ENCODE data around the gene LY6G6F.
A peak's percentile ranks its signal among the peaks of the same experiment; 100 is the strongest.

Gene LY6G6F

DNA sequence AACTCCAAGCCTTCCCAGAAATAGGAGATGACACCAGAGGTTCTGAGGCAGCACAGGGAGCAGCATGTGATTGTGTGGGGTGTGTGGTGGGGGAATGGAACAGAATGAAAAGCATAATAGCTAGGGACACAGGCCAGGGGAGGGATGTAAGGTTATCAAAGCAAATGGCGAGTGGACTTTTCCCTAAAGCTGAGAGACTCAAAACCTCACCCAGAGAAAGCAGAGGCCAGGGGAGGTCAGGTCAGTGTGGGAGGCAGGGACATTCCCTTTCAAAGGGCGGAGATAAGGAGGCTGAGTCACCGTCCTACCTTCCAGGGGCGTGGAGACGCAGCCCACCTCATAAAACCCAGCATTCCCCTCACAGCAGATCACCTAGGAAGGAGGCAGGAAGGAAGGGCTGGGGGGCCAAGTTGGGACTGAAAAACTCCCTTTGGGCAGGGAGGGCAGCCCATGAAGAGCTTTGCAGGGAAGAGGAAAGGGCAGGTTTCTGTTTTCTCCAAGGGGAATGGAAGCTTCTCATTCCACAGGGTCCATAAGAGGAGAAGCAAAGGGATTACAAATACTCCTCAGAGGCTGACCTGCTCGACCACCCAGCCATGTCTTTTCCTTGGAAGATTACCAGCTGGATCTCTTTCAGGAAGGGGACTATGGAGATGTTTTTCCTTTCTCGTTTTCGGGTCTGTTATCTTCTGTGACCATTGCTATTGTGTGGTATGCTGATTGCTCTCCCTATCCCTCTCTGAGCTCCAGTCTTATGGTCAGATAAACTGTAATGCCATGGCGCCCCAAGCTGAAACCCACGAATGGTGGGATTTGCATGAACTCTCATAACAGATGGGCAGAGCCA lies 16.2 kb upstream of the LY6G6F start:
- Histone ChIP-seq H3K27ac (ENCODE audit: low read depth, low read length) (no peak overlapping the region), H3K9me3 (ENCODE audit: control insufficient read depth in 5 of 5, low read length in 5 of 5) (no peaks in the 10 kb centered on the region), H3K27me3 (ENCODE audit: control insufficient read depth in 5 of 5, insufficient read depth in 4 of 5, low read length in 5 of 5) (no peaks in the 10 kb centered on the region), H3K36me3 (ENCODE audit: control insufficient read depth in 5 of 5, insufficient read depth in 5 of 5, low read length in 5 of 5) (peaks cover 3 to 97% (median 87%) of the 10 kb centered on the region in 5 donors), H3K4me1 (ENCODE audit: control insufficient read depth in 5 of 5, insufficient read depth in 5 of 5, low read length in 5 of 5) (no peaks in the 10 kb centered on the region), H3K4me3 (ENCODE audit: low read depth in 1 of 5, low read length in 5 of 5) (no peak overlapping the region), H3K9ac (ENCODE audit: low read length in 5 of 5) (no peak overlapping the region)

DNA sequence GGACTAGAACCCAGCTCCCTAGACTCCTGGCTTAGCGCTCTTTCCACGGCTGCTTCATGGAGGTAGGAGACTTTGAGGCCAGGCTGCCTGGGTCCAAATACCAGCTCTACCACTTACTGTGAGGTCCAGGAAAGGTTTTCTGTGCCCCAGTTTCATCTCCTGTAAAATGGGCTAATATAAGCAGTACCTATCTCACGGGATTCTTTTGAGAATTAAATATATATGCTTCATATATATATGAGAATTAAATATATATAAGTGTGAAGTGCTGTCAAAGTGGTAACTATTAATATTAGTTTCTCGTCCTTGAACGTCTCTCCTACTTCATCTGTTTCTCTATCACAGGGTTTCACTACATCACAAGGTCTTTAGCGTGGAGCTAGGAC lies 15.6 kb upstream of the LY6G6F start:
- H3K4me1 ChIP-seq (ENCODE audit: control insufficient read depth in 5 of 5, insufficient read depth in 5 of 5, low read length in 5 of 5), result no peaks in the 10 kb centered on the region
- peaks cover 3 to 96% (median 84%) of the 10 kb centered on the region in 5 donors for H3K36me3 ChIP-seq (ENCODE audit: control insufficient read depth in 5 of 5, insufficient read depth in 5 of 5, low read length in 5 of 5)
- no peak overlapping the region for H3K9ac ChIP-seq (ENCODE audit: low read length in 5 of 5)
- H3K9me3 ChIP-seq (ENCODE audit: control insufficient read depth in 5 of 5, low read length in 5 of 5), result no peaks in the 10 kb centered on the region
- H3K27ac ChIP-seq (ENCODE audit: low read depth, low read length), result no peak overlapping the region
- H3K27me3 ChIP-seq (ENCODE audit: control insufficient read depth in 5 of 5, insufficient read depth in 4 of 5, low read length in 5 of 5), result no peaks in the 10 kb centered on the region
- no peak overlapping the region for H3K4me3 ChIP-seq (ENCODE audit: low read depth in 1 of 5, low read length in 5 of 5)

DNA sequence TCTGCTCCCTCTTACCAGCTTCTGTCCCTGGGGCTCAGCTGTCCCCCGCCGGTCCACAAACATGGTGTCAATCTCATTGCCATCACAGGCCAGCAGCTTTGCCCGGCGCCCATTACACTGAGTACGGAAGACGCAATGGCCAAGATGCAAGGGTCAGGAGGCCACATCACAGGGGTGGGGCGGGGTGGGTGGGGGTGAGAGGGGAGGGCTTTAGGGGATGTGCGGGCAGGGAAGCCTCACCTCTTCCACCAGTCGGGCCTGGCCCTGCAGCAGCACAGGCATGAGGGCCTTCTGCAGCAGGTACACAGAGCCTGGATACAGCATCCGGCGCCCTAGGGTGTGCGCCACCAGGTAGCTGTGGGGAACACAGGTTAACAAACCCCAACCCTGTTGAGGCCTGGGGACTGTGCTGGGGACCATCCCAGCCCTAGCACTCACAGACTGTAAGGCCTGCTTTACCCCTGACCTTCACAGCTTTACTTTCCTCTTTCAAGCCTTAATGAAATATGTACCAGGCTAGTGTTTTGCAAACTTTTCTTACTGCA lies 15.0 kb upstream of the LY6G6F start:
- Histone ChIP-seq H3K9me3 (ENCODE audit: control insufficient read depth in 5 of 5, low read length in 5 of 5) (no peaks in the 10 kb centered on the region), H3K4me1 (ENCODE audit: control insufficient read depth in 5 of 5, insufficient read depth in 5 of 5, low read length in 5 of 5) (peaks cover 0 to 1% (median 0%) of the 10 kb centered on the region in 5 donors), H3K4me3 (ENCODE audit: low read depth in 1 of 5, low read length in 5 of 5) (no peak overlapping the region), H3K36me3 (ENCODE audit: control insufficient read depth in 5 of 5, insufficient read depth in 5 of 5, low read length in 5 of 5) (peaks cover 3 to 96% (median 81%) of the 10 kb centered on the region in 5 donors), H3K9ac (ENCODE audit: low read length in 5 of 5) (no peak overlapping the region), H3K27me3 (ENCODE audit: control insufficient read depth in 5 of 5, insufficient read depth in 4 of 5, low read length in 5 of 5) (no peaks in the 10 kb centered on the region), H3K27ac (ENCODE audit: low read depth, low read length) (no peak overlapping the region)

- Histone ChIP-seq H3K27me3 (ENCODE audit: control insufficient read depth in 5 of 5, insufficient read depth in 4 of 5, low read length in 5 of 5) (no peaks in the 10 kb centered on the region), H3K36me3 (ENCODE audit: control insufficient read depth in 5 of 5, insufficient read depth in 5 of 5, low read length in 5 of 5) (peaks cover 3 to 96% (median 78%) of the 10 kb centered on the region in 5 donors), H3K4me1 (ENCODE audit: control insufficient read depth in 5 of 5, insufficient read depth in 5 of 5, low read length in 5 of 5) (peaks cover 0 to 3% (median 0%) of the 10 kb centered on the region in 5 donors), H3K9ac (ENCODE audit: low read length in 5 of 5) (no peak overlapping the region), H3K27ac (ENCODE audit: low read depth, low read length) (no peak overlapping the region), H3K9me3 (ENCODE audit: control insufficient read depth in 5 of 5, low read length in 5 of 5) (no peaks in the 10 kb centered on the region), H3K4me3 (ENCODE audit: low read depth in 1 of 5, low read length in 5 of 5) (no peak overlapping the region)
These were observed 14.3 kb upstream of the LY6G6F start for GRCh38 chr6:31692353-31692752.

DNA sequence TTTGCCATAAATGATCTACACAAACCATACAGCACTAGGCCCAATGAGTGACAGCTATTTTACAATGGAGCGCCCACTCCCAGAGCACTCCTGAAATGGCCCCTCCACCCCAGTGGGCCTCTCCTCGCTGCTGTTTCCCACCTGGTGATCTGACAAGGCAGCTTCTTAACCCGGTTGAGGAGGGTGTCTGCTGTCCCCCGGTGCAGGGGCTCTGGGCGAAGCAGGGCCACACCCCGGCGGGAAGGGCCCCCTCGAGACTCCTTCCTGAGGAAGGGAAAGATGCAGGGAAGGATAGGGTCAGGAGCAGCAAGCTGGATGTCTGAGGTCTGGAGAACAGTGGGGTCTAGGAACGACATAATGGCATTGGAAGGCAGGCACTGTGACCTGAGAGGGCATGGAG lies 13.8 kb upstream of the LY6G6F start:
- Histone ChIP-seq H3K4me1 (ENCODE audit: control insufficient read depth in 5 of 5, insufficient read depth in 5 of 5, low read length in 5 of 5) (peaks cover 0 to 7% (median 0%) of the 10 kb centered on the region in 5 donors), H3K36me3 (ENCODE audit: control insufficient read depth in 5 of 5, insufficient read depth in 5 of 5, low read length in 5 of 5) (peaks cover 4 to 95% (median 78%) of the 10 kb centered on the region in 5 donors), H3K27ac (ENCODE audit: low read depth, low read length) (no peak overlapping the region), H3K9me3 (ENCODE audit: control insufficient read depth in 5 of 5, low read length in 5 of 5) (no peaks in the 10 kb centered on the region), H3K9ac (ENCODE audit: low read length in 5 of 5) (no peak overlapping the region), H3K27me3 (ENCODE audit: control insufficient read depth in 5 of 5, insufficient read depth in 4 of 5, low read length in 5 of 5) (no peaks in the 10 kb centered on the region), H3K4me3 (ENCODE audit: low read depth in 1 of 5, low read length in 5 of 5) (no peak overlapping the region)

DNA sequence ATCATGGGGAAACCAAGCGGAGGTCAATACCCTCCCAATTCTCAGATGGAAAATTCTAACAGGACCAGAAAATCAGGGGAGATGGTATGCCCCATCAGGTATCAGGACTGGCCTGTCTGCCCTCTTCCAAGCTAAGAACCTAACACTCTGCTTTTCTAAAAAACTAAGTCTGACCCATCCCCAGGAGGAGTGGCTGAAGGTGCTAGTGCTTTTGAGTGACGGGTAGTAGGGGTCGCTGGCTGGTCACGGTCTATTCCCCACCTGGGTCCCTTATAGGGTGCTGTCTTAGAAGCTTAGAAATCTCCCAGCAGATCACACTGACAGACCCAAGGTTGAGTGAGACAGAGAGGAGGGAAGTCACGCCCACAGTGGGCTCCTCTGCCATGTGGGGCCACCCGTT lies 13.1 kb upstream of the LY6G6F start:
- Histone ChIP-seq H3K4me1 (ENCODE audit: control insufficient read depth in 5 of 5, insufficient read depth in 5 of 5, low read length in 5 of 5) (peaks cover 0 to 7% (median 0%) of the 10 kb centered on the region in 5 donors), H3K27me3 (ENCODE audit: control insufficient read depth in 5 of 5, insufficient read depth in 4 of 5, low read length in 5 of 5) (no peaks in the 10 kb centered on the region), H3K9ac (ENCODE audit: low read length in 5 of 5) (no peak overlapping the region), H3K27ac (ENCODE audit: low read depth, low read length) (no peak overlapping the region), H3K4me3 (ENCODE audit: low read depth in 1 of 5, low read length in 5 of 5) (no peak overlapping the region), H3K9me3 (ENCODE audit: control insufficient read depth in 5 of 5, low read length in 5 of 5) (no peaks in the 10 kb centered on the region), H3K36me3 (ENCODE audit: control insufficient read depth in 5 of 5, insufficient read depth in 5 of 5, low read length in 5 of 5) (peaks cover 5 to 89% (median 71%) of the 10 kb centered on the region in 5 donors)

- no peaks in the 10 kb centered on the region for H3K9me3 ChIP-seq (ENCODE audit: control insufficient read depth in 5 of 5, low read length in 5 of 5)
- H3K4me1 ChIP-seq (ENCODE audit: control insufficient read depth in 5 of 5, insufficient read depth in 5 of 5, low read length in 5 of 5), result peaks cover 6 to 26% (median 19%) of the 10 kb centered on the region in 5 donors
- H3K4me3 ChIP-seq (ENCODE audit: low read depth in 1 of 5, low read length in 5 of 5), result no peak overlapping the region
- H3K27me3 ChIP-seq (ENCODE audit: control insufficient read depth in 5 of 5, insufficient read depth in 4 of 5, low read length in 5 of 5), result no peaks in the 10 kb centered on the region
- H3K9ac ChIP-seq (ENCODE audit: low read length in 5 of 5), result peak overlapping the region in 1 of 5 donors; percentile 10
- peaks cover 2 to 69% (median 47%) of the 10 kb centered on the region in 5 donors for H3K36me3 ChIP-seq (ENCODE audit: control insufficient read depth in 5 of 5, insufficient read depth in 5 of 5, low read length in 5 of 5)
- no peak overlapping the region for H3K27ac ChIP-seq (ENCODE audit: low read depth, low read length)
These were observed 9.1 kb upstream of the LY6G6F start for GRCh38 chr6:31697555-31697954.

GRCh38 chr6:31700740-31701401 lies 5.8 kb upstream of the LY6G6F start:
- Histone ChIP-seq H3K9ac (ENCODE audit: low read length in 5 of 5) (peak overlapping the region in 2 of 5 donors; percentile 9 to 30), H3K9me3 (ENCODE audit: control insufficient read depth in 5 of 5, low read length in 5 of 5) (no peaks in the 10 kb centered on the region), H3K4me1 (ENCODE audit: control insufficient read depth in 5 of 5, insufficient read depth in 5 of 5, low read length in 5 of 5) (peaks cover 6 to 38% (median 24%) of the 10 kb centered on the region in 5 donors), H3K27ac (ENCODE audit: low read depth, low read length) (no peak overlapping the region), H3K36me3 (ENCODE audit: control insufficient read depth in 5 of 5, insufficient read depth in 5 of 5, low read length in 5 of 5) (peaks cover 2 to 38% (median 22%) of the 10 kb centered on the region in 5 donors), H3K27me3 (ENCODE audit: control insufficient read depth in 5 of 5, insufficient read depth in 4 of 5, low read length in 5 of 5) (no peaks in the 10 kb centered on the region), H3K4me3 (ENCODE audit: low read depth in 1 of 5, low read length in 5 of 5) (no peak overlapping the region)

DNA sequence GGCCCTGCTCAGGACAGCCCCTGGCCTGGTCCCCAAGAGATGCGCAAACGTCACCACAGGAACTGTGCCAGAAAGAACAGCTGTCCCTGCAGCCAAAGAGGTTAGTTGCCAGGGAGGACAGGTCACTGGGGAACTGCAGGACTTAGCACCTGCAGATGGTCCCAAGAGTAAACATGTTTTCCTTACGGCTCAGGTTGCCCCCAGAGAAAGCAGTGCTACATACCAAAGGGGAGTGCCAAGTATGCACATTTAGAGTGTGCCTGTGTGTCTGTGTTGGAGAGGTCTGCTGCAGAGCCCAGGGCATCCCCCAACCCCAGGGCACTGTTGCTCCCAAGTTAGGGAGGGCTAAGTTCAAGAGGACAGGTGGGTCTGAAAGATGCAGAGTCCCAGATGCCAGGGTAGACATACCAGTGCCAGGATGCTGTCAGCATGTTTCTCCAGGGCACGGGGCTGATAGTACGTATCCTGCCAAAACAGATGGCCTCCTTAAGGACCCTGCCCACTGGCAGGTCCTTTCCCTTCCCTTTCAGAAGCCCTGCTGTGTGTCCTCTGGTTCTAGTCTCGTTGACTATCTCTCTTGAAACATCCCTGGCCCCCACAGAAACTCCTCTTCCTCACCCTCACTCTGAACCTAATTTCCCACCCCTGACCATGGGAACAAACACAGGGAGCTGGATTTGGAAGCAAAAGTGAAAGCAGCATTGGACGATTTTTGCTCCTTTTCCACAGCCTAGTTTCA lies 4.8 kb upstream of the LY6G6F start:
- Histone ChIP-seq H3K9me3 (ENCODE audit: control insufficient read depth in 5 of 5, low read length in 5 of 5) (no peaks in the 10 kb centered on the region), H3K9ac (ENCODE audit: low read length in 5 of 5) (peak overlapping the region; percentile 90 to 97 (median 96)), H3K4me1 (ENCODE audit: control insufficient read depth in 5 of 5, insufficient read depth in 5 of 5, low read length in 5 of 5) (peaks cover 6 to 35% (median 24%) of the 10 kb centered on the region in 5 donors), H3K27ac (ENCODE audit: low read depth, low read length) (peak overlapping the region; percentile 97), H3K4me3 (ENCODE audit: low read depth in 1 of 5, low read length in 5 of 5) (peak overlapping the region; percentile 89 to 98 (median 94)), H3K27me3 (ENCODE audit: control insufficient read depth in 5 of 5, insufficient read depth in 4 of 5, low read length in 5 of 5) (no peaks in the 10 kb centered on the region), H3K36me3 (ENCODE audit: control insufficient read depth in 5 of 5, insufficient read depth in 5 of 5, low read length in 5 of 5) (peaks cover 2 to 29% (median 14%) of the 10 kb centered on the region in 5 donors)

Data from subcutaneous abdominal adipose tissue (tissue), 5 donors.